Kidney epithelial cell (primary cell): ENCODE results near the gene CPB1. TPM values are rescaled to one million over a fixed set of nuclear protein-coding genes. Genes with fewer than 3 reads are reported as not detected.

Source experiments
- DNase-seq: peaks from one replicate; pipeline ENCODE4 v3.0.0-alpha.2; 2010; ENCODE audit warnings: low read depth
- H3K27me3 ChIP-seq: 2 replicates; pipeline ENCODE4 v1.6.0; 2011; ENCODE audit warnings: low read length; ENCODE audit not compliant: control insufficient read depth, insufficient read depth
- H3K36me3 ChIP-seq: 2 replicates; pipeline ENCODE4 v1.5.1; 2011; ENCODE audit warnings: low read length; ENCODE audit not compliant: control insufficient read depth, insufficient read depth
- H3K4me3 ChIP-seq: 2 replicates; pipeline ENCODE4 v1.5.1; 2011; ENCODE audit warnings: low read depth, mild to moderate bottlenecking, control low read depth, low read length
- CTCF ChIP-seq: IDR thresholded peaks from 2 replicates; pipeline ENCODE4 v1.5.1; 2011; ENCODE audit warnings: mild to moderate bottlenecking, moderate library complexity, low read length, control low read depth, inconsistent platforms; ENCODE audit not compliant: insufficient read depth, poor library complexity, severe bottlenecking
- total RNA-seq: library from RNA; depleted of rRNA; stranded (reverse); fragments of >200 nt; gene quantifications from 2 replicates; pipeline ENCODE4 v1.2.3, GENCODE V29; 2015

The CPB1 gene
- total RNA-seq, 1 donor from 2014 or later = not detected

- DNase-seq = no peak
- no peaks in the 10 kb centered on the region for H3K27me3 ChIP-seq
- TF ChIP-seq CTCF = no peak
- H3K36me3 ChIP-seq = no peaks in the 10 kb centered on the region
- no peak overlapping the region for H3K4me3 ChIP-seq
Observed at GRCh38 chr3:148889828-148890227, 62.2 kb downstream of the CPB1 start.

- Histone ChIP-seq H3K4me3 (no peak overlapping the region), H3K36me3 (no peaks in the 10 kb centered on the region), H3K27me3 (no peaks in the 10 kb centered on the region)
- no peak for DNase-seq
- TF ChIP-seq CTCF = no peak
Observed at GRCh38 chr3:148896062-148896461, 68.5 kb downstream of the CPB1 start.

- no peaks in the 10 kb centered on the region for H3K36me3 ChIP-seq
- DNase-seq = no peak
- no peak overlapping the region for H3K4me3 ChIP-seq
- H3K27me3 ChIP-seq = no peaks in the 10 kb centered on the region
- TF ChIP-seq CTCF = no peak
Observed at GRCh38 chr3:148901987-148902791, 74.6 kb downstream of the CPB1 start.

GRCh38 chr3:148903022-148903442 is 75.4 kb downstream of the CPB1 start:
- no peak for TF ChIP-seq CTCF
- DNase-seq = no peak
- no peak overlapping the region for H3K4me3 ChIP-seq
- H3K36me3 ChIP-seq = no peaks in the 10 kb centered on the region
- no peaks in the 10 kb centered on the region for H3K27me3 ChIP-seq

- no peak overlapping the region for H3K4me3 ChIP-seq
- no peaks in the 10 kb centered on the region for H3K36me3 ChIP-seq
- no peaks in the 10 kb centered on the region for H3K27me3 ChIP-seq
- DNase-seq = no peak
- TF ChIP-seq CTCF = no peak
Observed at GRCh38 chr3:148903941-148904340, 76.3 kb downstream of the CPB1 start.

GRCh38 chr3:148906667-148907066 is 79.1 kb downstream of the CPB1 start:
- H3K27me3 ChIP-seq = no peaks in the 10 kb centered on the region
- H3K36me3 ChIP-seq = no peaks in the 10 kb centered on the region
- no peak overlapping the region for H3K4me3 ChIP-seq
- no peak for DNase-seq
- no peak for TF ChIP-seq CTCF
